OCI-LY1 (cell line): Measurements from ENCODE around the gene DOCK4.

Source experiments
- H2AFZ ChIP-seq: fragments of 200-600 bp; sonication (generic), shearing (Covaris generic); 2 replicates; pipeline ENCODE4 v1.6.0; 2014; ENCODE audit warnings: antibody characterized with exemption, mild to moderate bottlenecking, low read length
- H3F3A ChIP-seq: fragments of 200-600 bp; sonication (generic), shearing (Covaris generic); 2 replicates; pipeline ENCODE4 v1.6.0; 2014; ENCODE audit warnings: mild to moderate bottlenecking, antibody characterized with exemption, low read length, moderate library complexity; ENCODE audit not compliant: insufficient read depth
- H3K27ac ChIP-seq: fragments of 200-600 bp; sonication (generic); 2 replicates; pipeline ENCODE4 v1.5.1; 2014; ENCODE audit warnings: low read length, mixed run types, mild to moderate bottlenecking, low read depth; ENCODE audit not compliant: poor library complexity, severe bottlenecking
- H3K27me3 ChIP-seq: fragments of 200-600 bp; sonication (generic); 2 replicates; pipeline ENCODE4 v1.6.0; 2014; ENCODE audit warnings: antibody characterized with exemption, mild to moderate bottlenecking, low read length, moderate library complexity; ENCODE audit not compliant: insufficient read depth
- H3K36me3 ChIP-seq: fragments of 200-600 bp; sonication (generic); 2 replicates; pipeline ENCODE4 v1.6.1; 2014; ENCODE audit warnings: mild to moderate bottlenecking, antibody characterized with exemption, low read length, moderate library complexity, mixed read lengths; ENCODE audit not compliant: insufficient read depth
- H3K4me1 ChIP-seq: fragments of 200-600 bp; sonication (generic); 2 replicates; pipeline ENCODE4 v1.5.1; 2014; ENCODE audit warnings: mild to moderate bottlenecking, low read length, moderate library complexity; ENCODE audit not compliant: insufficient read depth, severe bottlenecking
- H3K4me2 ChIP-seq: fragments of 200-600 bp; sonication (generic), shearing (Covaris generic); 2 replicates; pipeline ENCODE4 v1.6.1; 2014; ENCODE audit warnings: low read length
- H3K4me3 ChIP-seq: fragments of 200-600 bp; sonication (generic); 2 replicates; pipeline ENCODE4 v1.5.1; 2014; ENCODE audit warnings: low read length, low read depth, mild to moderate bottlenecking, mixed read lengths; ENCODE audit not compliant: poor library complexity, severe bottlenecking
- H3K79me2 ChIP-seq: fragments of 200-600 bp; shearing (Covaris generic); 2 replicates; pipeline ENCODE4 v1.6.1; 2016; ENCODE audit warnings: mixed run types, low read length, mixed read lengths; ENCODE audit not compliant: insufficient read depth
- H3K9ac ChIP-seq: fragments of 200-600 bp; sonication (generic), shearing (Covaris generic); 2 replicates; pipeline ENCODE4 v1.6.1; 2014; ENCODE audit warnings: mild to moderate bottlenecking, low read length, mixed read lengths
- H3K9me2 ChIP-seq: fragments of 200-600 bp; sonication (generic), shearing (Covaris generic); 2 replicates; pipeline ENCODE4 v1.6.1; 2014; ENCODE audit warnings: low read depth, mild to moderate bottlenecking, low read length, mixed read lengths
- H3K9me3 ChIP-seq: fragments of 200-600 bp; shearing (Covaris generic); 2 replicates; pipeline ENCODE4 v1.6.1; 2014; ENCODE audit warnings: low read length, mixed read lengths
- H4K20me1 ChIP-seq: fragments of 200-600 bp; sonication (generic), shearing (Covaris generic); 2 replicates; pipeline ENCODE4 v1.6.0; 2016; ENCODE audit warnings: mild to moderate bottlenecking, low read length; ENCODE audit not compliant: insufficient read depth
- EZH2 ChIP-seq: fragments of 200-600 bp; sonication (generic), shearing (Covaris generic); IDR thresholded peaks from 2 replicates; pipeline ENCODE4 v1.8.0; 2017; ENCODE audit warnings: borderline replicate concordance, mixed run types, mild to moderate bottlenecking, antibody characterized with exemption, low read length, moderate library complexity, mixed read lengths
- TF ChIP-seq, protein P1 (sequence below): fragments of 200-600 bp; sonication (generic), shearing (Covaris generic); IDR thresholded peaks from 2 replicates; pipeline ENCODE4 v1.5.1; 2017; ENCODE audit warnings: mild to moderate bottlenecking, antibody characterized with exemption, low read length, moderate library complexity, mixed read lengths

DOCK4 gene

DNA sequence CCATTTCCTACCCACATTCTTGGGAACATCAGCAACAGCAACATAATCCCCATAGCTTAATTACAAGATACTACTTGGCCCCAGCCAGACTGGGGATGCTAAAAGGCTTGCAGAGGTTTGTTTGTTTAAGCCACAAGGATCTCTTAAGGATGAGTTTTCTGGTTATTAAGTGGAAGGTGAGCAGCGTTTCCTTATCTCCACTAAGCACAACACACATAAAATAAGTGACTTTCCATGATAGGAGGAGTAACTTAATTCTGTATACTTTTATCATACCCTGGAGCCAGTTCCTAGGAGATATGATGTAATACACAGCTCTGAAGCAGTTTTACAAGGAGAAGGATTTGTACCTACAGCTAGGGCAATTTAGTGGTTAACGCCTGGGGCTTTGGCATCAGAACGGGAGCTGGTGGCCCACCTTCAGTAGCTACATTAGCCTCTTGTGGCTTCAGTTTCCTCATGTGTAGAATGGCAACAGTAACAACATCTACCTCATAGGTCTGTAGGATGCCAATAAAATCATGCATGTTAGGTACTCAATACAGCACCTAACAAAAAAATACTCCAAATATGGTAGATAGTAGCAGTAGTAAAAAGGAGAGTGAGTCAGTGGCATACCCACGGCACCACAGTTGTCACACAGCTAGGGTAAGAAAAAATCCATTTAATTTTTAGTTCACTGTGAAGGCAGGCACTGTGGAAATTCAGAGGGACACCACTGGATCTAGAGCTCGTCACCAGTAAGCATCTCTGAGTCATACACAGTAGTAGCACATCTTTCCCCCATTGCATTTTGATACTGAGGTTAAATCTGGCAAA is 55.2 kb downstream of the DOCK4 start:
- Histone ChIP-seq H3K4me2 (no peak overlapping the region), H3K9me3 (no peaks in the 10 kb centered on the region), H3K9me2 (no peaks in the 10 kb centered on the region), H3K4me1 (no peaks in the 10 kb centered on the region), H3K4me3 (no peak overlapping the region), H3K36me3 (no peaks in the 10 kb centered on the region), H4K20me1 (no peaks in the 10 kb centered on the region), H3K79me2 (no peaks in the 10 kb centered on the region), H2AFZ (no peak overlapping the region), H3K9ac (no peak overlapping the region), H3K27me3 (no peaks in the 10 kb centered on the region), H3F3A (no peaks in the 10 kb centered on the region), H3K27ac (no peak overlapping the region)
- no peak for TF ChIP-seq EZH2
- TF ChIP-seq, protein P1, sequence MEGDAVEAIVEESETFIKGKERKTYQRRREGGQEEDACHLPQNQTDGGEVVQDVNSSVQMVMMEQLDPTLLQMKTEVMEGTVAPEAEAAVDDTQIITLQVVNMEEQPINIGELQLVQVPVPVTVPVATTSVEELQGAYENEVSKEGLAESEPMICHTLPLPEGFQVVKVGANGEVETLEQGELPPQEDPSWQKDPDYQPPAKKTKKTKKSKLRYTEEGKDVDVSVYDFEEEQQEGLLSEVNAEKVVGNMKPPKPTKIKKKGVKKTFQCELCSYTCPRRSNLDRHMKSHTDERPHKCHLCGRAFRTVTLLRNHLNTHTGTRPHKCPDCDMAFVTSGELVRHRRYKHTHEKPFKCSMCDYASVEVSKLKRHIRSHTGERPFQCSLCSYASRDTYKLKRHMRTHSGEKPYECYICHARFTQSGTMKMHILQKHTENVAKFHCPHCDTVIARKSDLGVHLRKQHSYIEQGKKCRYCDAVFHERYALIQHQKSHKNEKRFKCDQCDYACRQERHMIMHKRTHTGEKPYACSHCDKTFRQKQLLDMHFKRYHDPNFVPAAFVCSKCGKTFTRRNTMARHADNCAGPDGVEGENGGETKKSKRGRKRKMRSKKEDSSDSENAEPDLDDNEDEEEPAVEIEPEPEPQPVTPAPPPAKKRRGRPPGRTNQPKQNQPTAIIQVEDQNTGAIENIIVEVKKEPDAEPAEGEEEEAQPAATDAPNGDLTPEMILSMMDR: no peak

DNA sequence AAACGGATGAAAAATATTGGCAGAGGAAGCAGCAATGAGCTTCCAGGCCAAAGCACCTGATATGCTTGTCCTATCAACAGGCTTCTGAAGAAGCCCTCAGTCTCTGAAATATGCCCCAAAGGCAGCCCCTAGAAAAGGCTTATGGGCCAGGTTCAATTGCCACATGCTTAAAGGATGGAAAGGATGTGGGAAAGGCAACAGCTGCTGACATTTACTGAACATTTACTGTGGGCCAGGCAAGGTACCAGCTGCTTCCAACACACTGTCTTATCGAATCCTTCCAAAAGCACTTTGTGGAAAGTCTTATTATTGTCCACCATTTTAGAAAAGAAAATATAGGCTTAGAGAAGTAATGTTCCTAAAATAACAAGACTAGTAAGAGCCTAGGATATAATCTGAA is 56.5 kb downstream of the DOCK4 start:
- H2AFZ ChIP-seq: no peak overlapping the region
- H4K20me1 ChIP-seq: no peaks in the 10 kb centered on the region
- H3F3A ChIP-seq: no peaks in the 10 kb centered on the region
- no peaks in the 10 kb centered on the region for H3K4me1 ChIP-seq
- H3K4me3 ChIP-seq: no peak overlapping the region
- no peaks in the 10 kb centered on the region for H3K79me2 ChIP-seq
- H3K27ac ChIP-seq: no peak overlapping the region
- H3K9ac ChIP-seq: no peak overlapping the region
- H3K9me2 ChIP-seq: no peaks in the 10 kb centered on the region
- H3K27me3 ChIP-seq: no peaks in the 10 kb centered on the region
- H3K36me3 ChIP-seq: no peaks in the 10 kb centered on the region
- H3K9me3 ChIP-seq: no peaks in the 10 kb centered on the region
- TF ChIP-seq, protein P1: no peak
- TF ChIP-seq EZH2: no peak
- H3K4me2 ChIP-seq: no peak overlapping the region

DNA sequence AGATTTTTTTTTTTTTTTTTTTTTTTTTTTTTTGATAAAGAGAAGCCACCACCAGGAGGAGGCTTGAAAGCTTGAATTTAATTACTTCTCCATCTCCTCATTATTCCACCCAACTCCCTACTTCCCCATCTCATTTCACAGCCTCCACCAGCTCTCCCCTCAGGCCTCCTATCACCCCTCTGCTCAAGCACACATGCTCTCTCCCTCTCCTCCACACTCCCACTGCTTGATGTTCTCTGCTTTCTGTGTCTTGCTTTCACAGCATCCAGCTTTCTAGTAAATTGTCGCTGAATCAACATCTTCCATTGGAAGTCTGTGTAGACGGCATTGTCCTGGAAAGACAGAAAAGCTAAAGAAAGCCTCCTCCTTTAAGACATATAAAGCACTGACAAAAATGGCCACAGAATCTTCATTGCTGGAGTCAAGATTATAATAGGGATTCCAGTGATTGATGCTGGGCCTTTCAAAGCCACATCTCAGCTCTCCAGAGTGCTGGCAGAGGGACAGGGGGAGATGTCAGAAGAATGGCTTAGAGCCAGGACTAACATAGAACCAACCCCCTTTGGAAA is 58.3 kb downstream of the DOCK4 start:
- no peaks in the 10 kb centered on the region for H3K79me2 ChIP-seq
- H3K4me1 ChIP-seq: no peaks in the 10 kb centered on the region
- H3K9me3 ChIP-seq: no peaks in the 10 kb centered on the region

More for the DNA sequence above, 58.3 kb downstream of the DOCK4 start:
- Histone ChIP-seq H2AFZ (no peak overlapping the region), H3K4me3 (no peak overlapping the region), H3K9ac (no peak overlapping the region), H3K36me3 (no peaks in the 10 kb centered on the region), H3F3A (no peaks in the 10 kb centered on the region), H3K27ac (no peak overlapping the region), H3K9me2 (no peaks in the 10 kb centered on the region), H3K4me2 (no peak overlapping the region), H4K20me1 (no peaks in the 10 kb centered on the region), H3K27me3 (no peaks in the 10 kb centered on the region)
- TF ChIP-seq, protein P1: no peak
- TF ChIP-seq EZH2: no peak
